Right lobe of liver (tissue), 6 donors: ENCODE measurements around the gene NBPF11. TPM values are rescaled to one million over a fixed set of nuclear protein-coding genes. Genes with fewer than 3 reads are reported as not detected.
"Not testable (repeated sequence)": the region's sequence is repeated elsewhere in the genome, so short reads cannot be mapped to it uniquely, and the experiment has no call there.

Experiments
- ATAC-seq, 4 donors: fragments of 200-7000 bp; cut with Tn5 transposase; one replicate each; pipeline ENCODE4 v1.9.1; 2020; ENCODE audit warnings: mild to moderate bottlenecking in 4 of 4, moderate library complexity in 4 of 4
- DNase-seq, 3 donors: peaks; one replicate each; pipeline ENCODE4 v3.0.0-alpha.2; 2020
- H3K27ac ChIP-seq, 3 donors: fragments of 200-600 bp; one replicate each; pipeline ENCODE4 v1.8.0; 2022
- H3K27me3 ChIP-seq, 2 donors: fragments of 200-600 bp; one replicate each; pipeline ENCODE4 v1.8.0; 2022
- H3K36me3 ChIP-seq, 4 donors: fragments of 200-600 bp; sonication (generic) in 1 of 4; one replicate each; pipeline versions ENCODE4 v1.5.1 to v1.8.0; 2017 to 2022; ENCODE audit warnings: control low read depth in 1 of 4
- H3K4me1 ChIP-seq, 4 donors: fragments of 200-600 bp; sonication (generic) in 1 of 4; one replicate each; pipeline versions ENCODE4 v1.5.1 to v1.8.0; 2017 to 2022; ENCODE audit warnings: control low read depth in 1 of 4
- H3K4me3 ChIP-seq, 3 donors: fragments of 200-600 bp; one replicate each; pipeline ENCODE4 v1.8.0; 2022
- H3K9me3 ChIP-seq, 4 donors: fragments of 200-600 bp; sonication (generic) in 1 of 4; one replicate each; pipeline versions ENCODE4 v1.5.1 to v1.8.0; 2017 to 2022; ENCODE audit warnings: control low read depth in 1 of 4
- WGBS: methylation state at CpG from one replicate; pipeline ENCODE4 v1.1.6; 2018; ENCODE audit warnings: low coverage, low lambda C conversion rate; ENCODE audit not compliant: insufficient coverage; ENCODE audit errors: missing lambda C conversion rate; 5-methylcytosine and 5-hydroxymethylcytosine counted together
- intact Hi-C, 2 donors: fragments of 100-400 bp; cut with DNase I; formaldehyde crosslinking; loops; one replicate each; pipeline versions ENCODE4 v1.11.2 to v1.14.1; 2022
- small RNA-seq, 2 experiments: library from RNA; depleted of rRNA; stranded (forward); fragments of <200 nt; gene quantifications; one replicate each; pipeline ENCODE3, GENCODE V24; 2016
- total RNA-seq, 6 experiments: library from RNA; depleted of rRNA in 2 of 6; stranded (reverse); fragments of >200 nt in 2 of 6; fragmentation: NEBNext Ultra II Directional in 3 of 6; extraction: Animal tissue kit (Norgen Biotek cat#: 25700) in 3 of 6; gene quantifications; one replicate each; pipeline versions ENCODE4 v1.1.0 to v1.2.4, GENCODE V29; 2016 to 2023
- donor health status: DM: no; HTN: yes; CAD: no.
- donor health status: DM: no; HTN: no; CAD: no.
- donor health status: DM: no; HTN: no; CAD: no.
- donor health status: DM: no; HTN: yes; CAD: no.
- donor health status: DM: no; HTN: yes; CAD: no.

NBPF11 gene
- total RNA-seq, 6 experiments from 2014 or later: 4.7 to 11.1 (median 8.4) TPM

DNA sequence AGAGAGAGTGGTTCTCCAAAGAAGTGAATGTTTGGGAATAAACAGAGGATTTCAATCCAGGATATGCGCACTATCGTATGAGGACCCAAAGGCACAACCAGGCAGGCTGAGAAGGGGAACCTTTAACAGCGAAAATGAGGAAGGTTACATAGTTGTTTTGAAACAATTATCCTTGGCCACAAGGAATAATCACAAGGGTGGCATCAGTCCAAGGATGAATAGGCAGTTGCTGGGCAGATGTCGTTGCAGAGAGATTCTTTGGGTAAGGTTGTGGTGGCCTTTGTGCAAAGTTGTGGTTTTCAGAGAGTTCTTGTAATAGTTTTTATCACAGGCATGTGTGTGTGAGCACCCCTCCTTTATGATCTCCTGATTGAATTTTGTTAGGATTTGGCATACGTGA lies 94.7 kb downstream of the NBPF11 start:
- peak in 3 of 4 donors; percentile 24 to 64 (median 44) for ATAC-seq
- WGBS: 48% methylated on average over 4 of the region's 5 CpGs
- H3K36me3 ChIP-seq, intact Hi-C loops, H3K9me3 ChIP-seq, H3K27me3 ChIP-seq, H3K27ac ChIP-seq, H3K4me3 ChIP-seq, DNase-seq, H3K4me1 ChIP-seq: not testable (repeated sequence)

Small RNA genes lying within 50 kb of the gene (small RNA-seq; reads per million reads assigned to genes)
- 0 reads per million in 2 experiments for gene RNA5SP57

Other genes starting within 250 kb of the NBPF11 start
- gene GJA8, start 249.5 kb downstream of the NBPF11 start, total RNA-seq: not detected
- 10 to 100 TPM in 3 of 6 experiments, 1 to 10 TPM in 3; 5.7 to 15.7 (median 8.7) TPM for gene GPR89B, start 223.9 kb downstream of the NBPF11 start, total RNA-seq